GM23248 (cell line): ENCODE results near the gene ASB17.

Experiments used
- EZH2 ChIP-seq: fragments of 200-600 bp; sonication (generic); IDR thresholded peaks from 2 replicates; pipeline ENCODE4 v1.6.1; 2018; ENCODE audit warnings: antibody characterized with exemption, mild to moderate bottlenecking; ENCODE audit not compliant: insufficient read depth, poor library complexity, severe bottlenecking
- EZH2phosphoT487 ChIP-seq: fragments of 200-600 bp; sonication (generic); IDR thresholded peaks from 2 replicates; pipeline ENCODE4 v1.6.1; 2018; ENCODE audit warnings: antibody characterized with exemption, moderate library complexity, mild to moderate bottlenecking, low read depth; ENCODE audit not compliant: insufficient read depth

DNA sequence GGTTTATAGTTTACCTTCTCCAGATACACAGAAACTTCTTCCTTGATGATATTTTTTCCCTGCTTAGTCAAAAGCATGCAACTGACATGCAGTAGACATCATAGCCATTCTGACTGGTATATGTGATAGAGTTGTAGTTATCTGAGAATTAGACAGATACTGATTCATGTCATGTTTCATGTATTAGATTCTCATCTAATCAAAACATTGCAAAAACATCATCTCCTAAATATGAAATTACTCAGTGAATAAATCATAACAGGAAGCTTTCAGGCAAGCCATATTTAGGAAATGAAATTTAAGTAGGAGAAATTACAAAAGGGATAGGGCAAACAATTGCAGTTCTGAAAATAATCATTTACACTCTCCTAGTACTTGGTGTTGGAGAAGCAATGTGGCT lies 38.4 kb upstream of the ASB17 start:
- TF ChIP-seq EZH2 (no peak), EZH2phosphoT487 (no peak)
